Measurements from ENCODE around the gene EIF4B. TPM values are rescaled to one million over a fixed set of nuclear protein-coding genes. Genes with fewer than 3 reads are reported as not detected.

The EIF4B gene
- total and polyA plus RNA-seq, 5 donors = 65.5 to 552 (median 392) TPM

- 84% methylated on average over 13 of the region's 13 CpGs for WGBS
- ATAC-seq (no peak), DNase-seq (peak; percentile 22 to 63 (median 61))
- peaks cover 22% of the 10 kb centered on the region for H3K4me1 ChIP-seq (ENCODE audit: control insufficient read depth, insufficient read depth, low read length)
- intact Hi-C loops (cut with DNase I) = loop anchor here (2.0 to 10.0 kb wide), 4 partner anchors 31 to 129 kb away; no protein-coding TSS in a partner anchor
- H3K27me3 ChIP-seq (ENCODE audit: control insufficient read depth, insufficient read depth) = no peaks in the 10 kb centered on the region
- no peak overlapping the region for H3K27ac ChIP-seq (ENCODE audit: low read length)
- no peak overlapping the region for H3K4me3 ChIP-seq (ENCODE audit: low read length)
- no peaks in the 10 kb centered on the region for H3K9me3 ChIP-seq (ENCODE audit: control insufficient read depth, low read length)
These were observed 61.9 kb downstream of the EIF4B start for GRCh38 chr12:53067993-53068770.

- peak; percentile 52 to 69 (median 55) for DNase-seq
- ATAC-seq = peak in 1 of 2 donors; percentile 3
- 61% methylated on average over 15 of the region's 15 CpGs for WGBS
These were observed 62.7 kb downstream of the EIF4B start for GRCh38 chr12:53068811-53069585.

GRCh38 chr12:53069621-53070410 lies 63.6 kb downstream of the EIF4B start:
- WGBS = 56% methylated on average over 12 of the region's 12 CpGs
- Histone ChIP-seq H3K27ac (ENCODE audit: low read length) (peak overlapping the region; percentile 69), H3K9me3 (ENCODE audit: control insufficient read depth, low read length) (no peaks in the 10 kb centered on the region), H3K4me3 (ENCODE audit: low read length) (no peak overlapping the region), H3K27me3 (ENCODE audit: control insufficient read depth, insufficient read depth) (no peaks in the 10 kb centered on the region), H3K4me1 (ENCODE audit: control insufficient read depth, insufficient read depth, low read length) (peaks cover 32% of the 10 kb centered on the region)
- intact Hi-C loops (cut with DNase I) = loop anchor here (5.0 to 10.0 kb wide), 3 partner anchors 117 to 127 kb away; no protein-coding TSS in a partner anchor
- DNase-seq = peak; percentile 81 to 90 (median 83)
- peak; percentile 27 to 28 for ATAC-seq

More at GRCh38 chr12:53068811-53069585, 62.7 kb downstream of the EIF4B start:
- Histone ChIP-seq H3K4me3 (ENCODE audit: low read length) (no peak overlapping the region), H3K9me3 (ENCODE audit: control insufficient read depth, low read length) (no peaks in the 10 kb centered on the region), H3K4me1 (ENCODE audit: control insufficient read depth, insufficient read depth, low read length) (peaks cover 27% of the 10 kb centered on the region), H3K27me3 (ENCODE audit: control insufficient read depth, insufficient read depth) (no peaks in the 10 kb centered on the region), H3K27ac (ENCODE audit: low read length) (peak overlapping the region; percentile 69)
- intact Hi-C loops (cut with DNase I) = loop anchor here (5.0 to 10.0 kb wide), 3 partner anchors 118 to 128 kb away; no protein-coding TSS in a partner anchor

GRCh38 chr12:53070877-53071492 lies 64.7 kb downstream of the EIF4B start:
- intact Hi-C loops (cut with DNase I) = no loop called here
- Histone ChIP-seq H3K4me3 (ENCODE audit: low read length) (no peak overlapping the region), H3K4me1 (ENCODE audit: control insufficient read depth, insufficient read depth, low read length) (peaks cover 32% of the 10 kb centered on the region), H3K27ac (ENCODE audit: low read length) (peak overlapping the region; percentile 31), H3K9me3 (ENCODE audit: control insufficient read depth, low read length) (no peaks in the 10 kb centered on the region), H3K27me3 (ENCODE audit: control insufficient read depth, insufficient read depth) (no peaks in the 10 kb centered on the region)
- 69% methylated on average over 7 of the region's 7 CpGs for WGBS
- peak; percentile 36 to 66 (median 65) for DNase-seq
- peak in 1 of 2 donors; percentile 3 for ATAC-seq

GRCh38 chr12:53071591-53072551 lies 65.6 kb downstream of the EIF4B start:
- Histone ChIP-seq H3K4me3 (ENCODE audit: low read length) (no peak overlapping the region), H3K27me3 (ENCODE audit: control insufficient read depth, insufficient read depth) (no peaks in the 10 kb centered on the region), H3K4me1 (ENCODE audit: control insufficient read depth, insufficient read depth, low read length) (peaks cover 32% of the 10 kb centered on the region), H3K9me3 (ENCODE audit: control insufficient read depth, low read length) (no peaks in the 10 kb centered on the region), H3K27ac (ENCODE audit: low read length) (peak overlapping the region; percentile 92)
- 17% methylated on average over 11 of the region's 11 CpGs for WGBS
- intact Hi-C loops (cut with DNase I) = loop anchor here in 1 of 4 donors (2.0 kb wide), 1 partner anchor 27 kb away; no protein-coding TSS in a partner anchor
- DNase-seq (peak; percentile 90 to 95 (median 93)), ATAC-seq (peak; percentile 60 to 69)

GRCh38 chr12:53073881-53074280 lies 67.6 kb downstream of the EIF4B start:
- Histone ChIP-seq H3K4me3 (ENCODE audit: low read length) (no peak overlapping the region), H3K4me1 (ENCODE audit: control insufficient read depth, insufficient read depth, low read length) (peaks cover 36% of the 10 kb centered on the region), H3K27ac (ENCODE audit: low read length) (peak overlapping the region; percentile 65), H3K9me3 (ENCODE audit: control insufficient read depth, low read length) (no peaks in the 10 kb centered on the region), H3K27me3 (ENCODE audit: control insufficient read depth, insufficient read depth) (no peaks in the 10 kb centered on the region)
- intact Hi-C loops (cut with DNase I) = loop anchor here in 1 of 4 donors (2.0 kb wide), 1 partner anchor 25 kb away; no protein-coding TSS in a partner anchor
- ATAC-seq (no peak), DNase-seq (no peak)
- 46% methylated on average over 6 of the region's 6 CpGs for WGBS

GRCh38 chr12:53074283-53074998 lies 68.2 kb downstream of the EIF4B start:
- 92% methylated on average over 11 of the region's 11 CpGs for WGBS
- Histone ChIP-seq H3K27ac (ENCODE audit: low read length) (peak overlapping the region; percentile 65), H3K4me1 (ENCODE audit: control insufficient read depth, insufficient read depth, low read length) (peaks cover 33% of the 10 kb centered on the region), H3K4me3 (ENCODE audit: low read length) (no peak overlapping the region), H3K27me3 (ENCODE audit: control insufficient read depth, insufficient read depth) (no peaks in the 10 kb centered on the region), H3K9me3 (ENCODE audit: control insufficient read depth, low read length) (no peaks in the 10 kb centered on the region)
- intact Hi-C loops (cut with DNase I) = no loop called here
- ATAC-seq (no peak), DNase-seq (peak in 2 of 3 donors; percentile 48 to 68)

GRCh38 chr12:53074999-53075370 lies 68.7 kb downstream of the EIF4B start:
- H3K4me1 ChIP-seq (ENCODE audit: control insufficient read depth, insufficient read depth, low read length) = peaks cover 32% of the 10 kb centered on the region
- no peak overlapping the region for H3K4me3 ChIP-seq (ENCODE audit: low read length)
- intact Hi-C loops (cut with DNase I) = no loop called here
- DNase-seq (no peak), ATAC-seq (no peak)
- H3K27ac ChIP-seq (ENCODE audit: low read length) = no peak overlapping the region
- H3K9me3 ChIP-seq (ENCODE audit: control insufficient read depth, low read length) = no peaks in the 10 kb centered on the region
- H3K27me3 ChIP-seq (ENCODE audit: control insufficient read depth, insufficient read depth) = no peaks in the 10 kb centered on the region
- 95% methylated on average over 3 of the region's 3 CpGs for WGBS

- ATAC-seq = no peak
- peaks cover 24% of the 10 kb centered on the region for H3K4me1 ChIP-seq (ENCODE audit: control insufficient read depth, insufficient read depth, low read length)
These were observed 70.2 kb downstream of the EIF4B start for GRCh38 chr12:53076461-53076860.

More at GRCh38 chr12:53076461-53076860, 70.2 kb downstream of the EIF4B start:
- no peak overlapping the region for H3K27ac ChIP-seq (ENCODE audit: low read length)
- H3K27me3 ChIP-seq (ENCODE audit: control insufficient read depth, insufficient read depth) = no peaks in the 10 kb centered on the region
- H3K4me3 ChIP-seq (ENCODE audit: low read length) = no peak overlapping the region
- no peaks in the 10 kb centered on the region for H3K9me3 ChIP-seq (ENCODE audit: control insufficient read depth, low read length)
- DNase-seq = no peak
- intact Hi-C loops (cut with DNase I) = no loop called here
- 97% methylated on average over 3 of the region's 3 CpGs for WGBS
